Activated CD8-positive, alpha-beta memory T cell treated with anti-CD3 and anti-CD28 coated beads, Interleukin-2, amount 50 U/mL, for 48 hours (primary cell): ENCODE data around the gene TMC1.

Experiments used
- DNase-seq: peaks from one replicate; pipeline ENCODE4 v3.0.0-alpha.2; 2020

TMC1 gene

DNA sequence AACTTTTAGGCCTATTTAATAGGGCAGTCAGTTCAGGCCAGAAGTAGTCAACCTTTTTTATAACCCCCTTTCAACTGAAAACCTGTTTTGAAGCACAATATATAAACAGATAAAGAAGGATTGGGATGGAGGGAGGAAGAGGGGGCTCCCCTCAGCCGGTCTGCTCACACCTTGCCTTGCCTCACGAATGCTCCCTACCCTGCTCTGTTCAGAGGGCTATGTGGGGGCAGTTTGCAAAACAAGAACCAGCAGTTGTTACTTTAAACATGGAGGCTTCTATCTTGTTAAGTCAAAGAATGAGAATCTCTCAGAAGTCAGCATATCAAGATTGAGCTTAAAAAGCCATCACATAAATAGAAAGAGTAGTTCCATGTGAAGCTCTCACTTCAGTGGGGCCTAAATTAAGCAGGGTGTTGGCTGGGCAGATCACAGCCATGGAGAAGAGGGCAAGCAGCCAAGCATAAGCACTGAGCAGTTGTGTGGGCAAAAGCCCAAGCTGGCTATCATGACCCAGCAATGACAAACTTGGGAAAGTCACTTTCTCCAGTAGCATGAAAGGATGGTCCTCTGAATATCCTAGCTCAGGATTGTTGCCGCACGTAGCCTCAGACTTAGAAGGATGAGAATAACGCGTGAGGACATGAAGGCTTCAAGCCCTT lies 360.8 kb downstream of the TMC1 start:
- no peak for DNase-seq

DNA sequence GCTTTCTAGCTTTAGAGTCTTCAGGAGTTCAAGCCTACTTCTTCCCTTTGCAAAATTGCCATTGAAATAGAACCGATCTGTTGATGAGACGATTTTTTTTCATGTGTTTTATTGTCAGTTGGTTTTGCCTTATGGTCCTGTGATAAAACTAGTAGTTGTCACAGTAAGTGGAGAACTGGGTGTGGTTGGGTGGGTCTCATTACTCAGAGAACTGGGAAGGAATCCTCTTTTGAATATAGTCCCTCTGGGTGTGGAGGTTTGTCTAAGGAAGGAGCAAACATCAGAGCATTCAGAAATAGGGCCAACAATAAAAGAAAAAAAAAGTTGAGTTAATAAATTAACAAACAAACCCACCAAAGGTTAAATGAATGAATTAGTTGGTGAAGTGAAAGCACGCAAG lies 362.5 kb downstream of the TMC1 start:
- no peak for DNase-seq

DNA sequence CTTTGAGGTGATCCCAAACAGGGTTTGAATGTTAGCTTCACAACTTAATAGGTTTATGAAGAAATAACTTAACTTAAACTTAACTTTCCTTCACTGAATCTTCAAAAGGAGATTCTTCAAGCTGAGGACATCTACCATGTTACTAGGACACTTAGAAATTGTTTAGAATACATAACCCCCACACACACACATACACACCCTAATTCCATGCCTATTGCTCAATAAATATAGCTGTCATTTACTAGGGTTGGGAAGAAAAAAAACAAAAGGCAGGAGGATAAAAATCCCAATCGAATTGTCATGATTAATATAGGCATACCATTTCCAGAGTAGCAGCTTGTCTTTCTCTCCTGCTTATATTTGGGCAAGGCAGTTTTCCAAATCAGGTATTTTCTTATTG lies 363.1 kb downstream of the TMC1 start:
- DNase-seq = no peak
